PC-9 (cell line): Measurements from ENCODE around the gene PTPRM.

Experiments
- CTCF ChIP-seq: fragments of 200-600 bp; sonication (generic); conservative IDR thresholded peaks from 2 replicates; pipeline ENCODE4 v1.6.1; 2017; ENCODE audit warnings: mixed run types, antibody characterized with exemption, mild to moderate bottlenecking, moderate library complexity
- EZH2 ChIP-seq: fragments of 200-600 bp; sonication (generic); IDR thresholded peaks from 2 replicates; pipeline ENCODE4 v1.8.0; 2017; ENCODE audit warnings: antibody characterized with exemption, low read depth

- TF ChIP-seq CTCF (no peak), EZH2 (no peak)
Observed at GRCh38 chr18:7684966-7685365, 117.8 kb downstream of the PTPRM start.
